Measurements from ENCODE around the gene SGSM2. TPM values are rescaled to one million over a fixed set of nuclear protein-coding genes. Genes with fewer than 3 reads are reported as not detected.

The SGSM2 gene
- total RNA-seq, 1 donor from 2014 or later = 55.4 TPM

DNA sequence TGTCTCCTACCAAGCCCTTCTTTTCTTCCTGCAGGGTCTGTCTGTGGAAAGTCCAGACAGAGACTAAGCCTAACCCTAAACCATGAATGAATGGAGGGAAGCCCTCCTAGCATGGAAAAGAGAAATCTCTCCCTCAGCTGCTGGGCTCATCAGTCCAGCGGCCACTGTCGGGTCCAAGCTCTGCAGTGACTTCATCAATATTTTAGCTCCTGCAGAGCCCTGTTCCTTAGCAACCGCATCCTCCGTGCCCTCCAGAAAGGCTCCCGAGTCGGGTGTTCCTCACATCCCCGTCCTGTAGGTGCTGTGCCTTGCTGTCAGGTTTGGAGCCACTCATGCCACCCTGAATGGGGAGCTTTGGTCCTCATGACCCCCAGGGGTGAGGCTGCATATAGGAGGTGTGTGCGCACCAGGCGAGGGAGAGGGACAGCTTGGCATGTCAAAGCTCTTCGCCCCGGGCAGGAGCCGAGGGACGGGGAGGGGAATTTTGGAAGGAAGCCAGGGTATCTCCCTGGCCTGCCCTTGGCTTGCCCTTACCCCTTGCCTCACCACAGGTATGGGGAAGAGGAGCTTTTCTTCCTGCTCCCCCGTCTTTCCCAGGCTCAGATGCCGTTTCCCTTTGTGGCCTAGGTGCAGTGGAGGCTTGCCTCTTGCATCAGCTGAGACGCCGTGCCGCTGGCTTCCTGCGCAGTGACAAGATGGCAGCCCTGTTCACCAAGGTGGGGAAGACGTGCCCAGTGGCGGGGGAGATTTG, 23.9 kb downstream of the SGSM2 start:
- no peaks in the 10 kb centered on the region for H3K27me3 ChIP-seq (ENCODE audit: low read depth)
- H3K27ac ChIP-seq = no peak overlapping the region
- H3K9me3 ChIP-seq = no peaks in the 10 kb centered on the region
- peaks cover 44% of the 10 kb centered on the region for H3K36me3 ChIP-seq
- intact Hi-C loops (cut with DNase I) = no loop called here
- no peak for ATAC-seq
- TF ChIP-seq, protein P1, sequence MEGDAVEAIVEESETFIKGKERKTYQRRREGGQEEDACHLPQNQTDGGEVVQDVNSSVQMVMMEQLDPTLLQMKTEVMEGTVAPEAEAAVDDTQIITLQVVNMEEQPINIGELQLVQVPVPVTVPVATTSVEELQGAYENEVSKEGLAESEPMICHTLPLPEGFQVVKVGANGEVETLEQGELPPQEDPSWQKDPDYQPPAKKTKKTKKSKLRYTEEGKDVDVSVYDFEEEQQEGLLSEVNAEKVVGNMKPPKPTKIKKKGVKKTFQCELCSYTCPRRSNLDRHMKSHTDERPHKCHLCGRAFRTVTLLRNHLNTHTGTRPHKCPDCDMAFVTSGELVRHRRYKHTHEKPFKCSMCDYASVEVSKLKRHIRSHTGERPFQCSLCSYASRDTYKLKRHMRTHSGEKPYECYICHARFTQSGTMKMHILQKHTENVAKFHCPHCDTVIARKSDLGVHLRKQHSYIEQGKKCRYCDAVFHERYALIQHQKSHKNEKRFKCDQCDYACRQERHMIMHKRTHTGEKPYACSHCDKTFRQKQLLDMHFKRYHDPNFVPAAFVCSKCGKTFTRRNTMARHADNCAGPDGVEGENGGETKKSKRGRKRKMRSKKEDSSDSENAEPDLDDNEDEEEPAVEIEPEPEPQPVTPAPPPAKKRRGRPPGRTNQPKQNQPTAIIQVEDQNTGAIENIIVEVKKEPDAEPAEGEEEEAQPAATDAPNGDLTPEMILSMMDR (IDR thresholded peaks at IDR 0.05) = no peak
- H3K4me1 ChIP-seq = peaks cover 7% of the 10 kb centered on the region
- no peak for DNase-seq
- H3K4me3 ChIP-seq = no peak overlapping the region

DNA sequence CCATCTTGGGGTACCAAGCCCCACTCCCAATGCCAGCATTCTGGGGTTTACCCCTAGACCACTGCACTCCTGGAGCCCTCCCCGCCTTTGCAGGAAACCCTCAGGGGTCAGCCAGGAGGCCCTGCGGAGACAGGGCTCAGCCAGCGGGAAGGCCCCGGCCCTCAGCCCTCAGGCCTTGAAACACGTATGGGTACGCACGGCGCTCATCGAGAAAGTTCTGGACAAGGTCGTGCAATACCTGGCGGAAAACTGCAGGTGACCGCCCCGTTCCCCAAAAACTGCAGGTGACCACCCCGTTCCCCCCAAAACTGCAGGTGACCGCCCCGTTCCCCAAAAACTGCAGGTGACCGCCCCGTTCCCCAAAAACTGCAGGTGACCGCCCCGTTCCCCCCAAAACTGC, 24.7 kb downstream of the SGSM2 start:
- Histone ChIP-seq H3K9me3 (no peaks in the 10 kb centered on the region), H3K27ac (no peak overlapping the region), H3K4me3 (no peak overlapping the region), H3K27me3 (ENCODE audit: low read depth) (no peaks in the 10 kb centered on the region), H3K4me1 (peaks cover 7% of the 10 kb centered on the region), H3K36me3 (peaks cover 51% of the 10 kb centered on the region)
- TF ChIP-seq, protein P1 (IDR thresholded peaks at IDR 0.05) = no peak
- intact Hi-C loops (cut with DNase I) = no loop called here
- no peak for DNase-seq
- no peak for ATAC-seq

- ATAC-seq (no peak), DNase-seq (no peak)
- peaks cover 7% of the 10 kb centered on the region for H3K4me1 ChIP-seq
- intact Hi-C loops (cut with DNase I) = no loop called here
- H3K9me3 ChIP-seq = no peaks in the 10 kb centered on the region
- TF ChIP-seq, protein P1 (IDR thresholded peaks at IDR 0.05) = no peak
- no peaks in the 10 kb centered on the region for H3K27me3 ChIP-seq (ENCODE audit: low read depth)
- no peak overlapping the region for H3K4me3 ChIP-seq
- peaks cover 54% of the 10 kb centered on the region for H3K36me3 ChIP-seq
- no peak overlapping the region for H3K27ac ChIP-seq
These were observed 25.1 kb downstream of the SGSM2 start for GRCh38 chr17:2362416-2362815.

- Histone ChIP-seq H3K27ac (no peak overlapping the region), H3K9me3 (no peaks in the 10 kb centered on the region), H3K4me3 (no peak overlapping the region), H3K27me3 (ENCODE audit: low read depth) (no peaks in the 10 kb centered on the region), H3K4me1 (peaks cover 7% of the 10 kb centered on the region), H3K36me3 (peaks cover 52% of the 10 kb centered on the region)
- DNase-seq (no peak), ATAC-seq (no peak)
- intact Hi-C loops (cut with DNase I) = no loop called here
- TF ChIP-seq, protein P1 (IDR thresholded peaks at IDR 0.05) = no peak
These were observed 25.6 kb downstream of the SGSM2 start for GRCh38 chr17:2362881-2363280.

DNA sequence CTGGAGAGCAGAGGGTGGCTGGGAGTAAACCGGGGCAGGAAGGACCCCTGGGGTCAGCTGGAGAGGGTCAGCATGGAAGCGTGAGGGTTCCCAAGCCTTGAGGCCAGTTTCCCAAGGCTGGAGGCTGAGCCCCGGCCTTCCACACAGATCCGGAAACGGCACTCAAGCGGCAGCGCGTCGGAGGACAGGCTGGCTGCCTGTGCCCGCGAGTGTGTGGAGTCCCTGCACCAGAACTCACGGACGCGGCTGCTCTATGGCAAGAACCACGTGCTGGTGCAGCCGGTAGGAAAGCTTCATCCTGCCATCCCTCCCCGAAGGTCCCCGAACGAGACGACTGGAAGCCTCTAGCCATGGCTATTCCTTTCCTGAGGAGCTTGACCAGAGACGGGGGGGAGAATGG, 26.0 kb downstream of the SGSM2 start:
- no peaks in the 10 kb centered on the region for H3K27me3 ChIP-seq (ENCODE audit: low read depth)
- H3K4me3 ChIP-seq = no peak overlapping the region
- no peak for DNase-seq
- no peaks in the 10 kb centered on the region for H3K9me3 ChIP-seq
- ATAC-seq = no peak
- TF ChIP-seq, protein P1 (IDR thresholded peaks at IDR 0.05) = no peak
- intact Hi-C loops (cut with DNase I) = no loop called here
- H3K36me3 ChIP-seq = peaks cover 50% of the 10 kb centered on the region
- peaks cover 7% of the 10 kb centered on the region for H3K4me1 ChIP-seq
- H3K27ac ChIP-seq = no peak overlapping the region

All from lower lobe of right lung (tissue), 2 donors.